Astrocyte (in vitro differentiated cells and primary cell): ENCODE measurements around the gene BASP1. TPM values are rescaled to one million over a fixed set of nuclear protein-coding genes. Genes with fewer than 3 reads are reported as not detected.

Experiments
- DNase-seq: peaks from one replicate; pipeline ENCODE4 v3.0.0-alpha.2; 2010; ENCODE audit warnings: low read depth
- FAIRE-seq: peaks from 2 replicates; lab custom pipeline; 2011; peaks lifted over from hg19 to GRCh38; lab: Jason Lieb, UNC
- H2AFZ ChIP-seq: 2 replicates; pipeline ENCODE4 v1.6.0; 2012; ENCODE audit warnings: low read depth, low read length, inconsistent platforms
- H3K27ac ChIP-seq: 2 replicates; pipeline ENCODE4 v1.5.1; 2011; ENCODE audit warnings: low read depth, low read length, inconsistent platforms
- H3K27me3 ChIP-seq: 2 replicates; pipeline ENCODE4 v1.6.0; 2011; ENCODE audit warnings: low read length, inconsistent platforms; ENCODE audit not compliant: insufficient read depth
- H3K36me3 ChIP-seq: 2 replicates; pipeline ENCODE4 v1.5.1; 2011; ENCODE audit warnings: low read length, inconsistent platforms; ENCODE audit not compliant: insufficient read depth
- H3K4me1 ChIP-seq: 2 replicates; pipeline ENCODE4 v1.5.1; 2011; ENCODE audit warnings: low read length, inconsistent platforms; ENCODE audit not compliant: insufficient read depth
- H3K4me2 ChIP-seq: 2 replicates; pipeline ENCODE4 v1.6.0; 2012; ENCODE audit warnings: low read length, inconsistent platforms
- H3K4me3 ChIP-seq: 2 replicates; pipeline ENCODE4 v1.5.1; 2011; ENCODE audit warnings: low read depth, mild to moderate bottlenecking, low read length, inconsistent platforms; ENCODE audit not compliant: insufficient read depth
- H3K79me2 ChIP-seq: 2 replicates; pipeline ENCODE4 v1.6.0; 2012; ENCODE audit warnings: mild to moderate bottlenecking, low read length, inconsistent platforms; ENCODE audit not compliant: insufficient read depth
- H3K9ac ChIP-seq: 2 replicates; pipeline ENCODE4 v1.6.0; 2012; ENCODE audit warnings: mild to moderate bottlenecking, low read length, inconsistent platforms
- H3K9me3 ChIP-seq: 2 replicates; pipeline ENCODE4 v1.5.1; 2012; ENCODE audit warnings: low read depth, mild to moderate bottlenecking, low read length, inconsistent platforms; ENCODE audit not compliant: insufficient read depth
- H4K20me1 ChIP-seq: 2 replicates; pipeline ENCODE4 v1.6.0; 2012; ENCODE audit warnings: low read length, inconsistent platforms; ENCODE audit not compliant: insufficient read depth
- H3K27ac Mint-ChIP-seq: one replicate; pipeline ENCODE4 v1.8.0; 2021; ENCODE audit warnings: mild to moderate bottlenecking, mixed read lengths; ENCODE audit not compliant: unreplicated experiment
- H3K27me3 Mint-ChIP-seq: one replicate; pipeline ENCODE4 v1.8.0; 2021; ENCODE audit warnings: low read depth, mixed read lengths; ENCODE audit not compliant: unreplicated experiment
- H3K36me3 Mint-ChIP-seq: one replicate; pipeline ENCODE4 v1.8.0; 2021; ENCODE audit warnings: low read depth, mixed read lengths; ENCODE audit not compliant: unreplicated experiment
- H3K4me1 Mint-ChIP-seq: one replicate; pipeline ENCODE4 v1.8.0; 2021; ENCODE audit warnings: low read depth, mixed read lengths; ENCODE audit not compliant: unreplicated experiment
- H3K4me3 Mint-ChIP-seq: one replicate; pipeline ENCODE4 v1.8.0; 2021; ENCODE audit warnings: mild to moderate bottlenecking, moderate library complexity, mixed read lengths; ENCODE audit not compliant: unreplicated experiment
- H3K9me3 Mint-ChIP-seq: one replicate; pipeline ENCODE4 v1.8.0; 2021; ENCODE audit warnings: mild to moderate bottlenecking, mixed read lengths; ENCODE audit not compliant: unreplicated experiment
- CTCF ChIP-seq: IDR thresholded peaks from 2 replicates; pipeline ENCODE4 v1.5.1; 2011; ENCODE audit warnings: low read depth, mild to moderate bottlenecking, inconsistent platforms, low read length, moderate library complexity; ENCODE audit not compliant: insufficient read depth
- EZH2 ChIP-seq: IDR thresholded peaks from 2 replicates; pipeline ENCODE4 v1.6.1; 2012; ENCODE audit warnings: mild to moderate bottlenecking, low read length, inconsistent platforms; ENCODE audit not compliant: insufficient read depth
- total RNA-seq: library from RNA; stranded (reverse); gene quantifications from 2 replicates; pipeline ENCODE4 v1.2.1, GENCODE V29; 2021

The BASP1 gene
- total RNA-seq, 1 donor from 2014 or later: 273 TPM

- Histone ChIP-seq H3K4me1 (no peaks in the 10 kb centered on the region), H3K36me3 (no peaks in the 10 kb centered on the region), H3K9me3 (no peaks in the 10 kb centered on the region), H3K4me3 (no peak overlapping the region), H3K4me2 (no peak overlapping the region), H3K27ac (no peak overlapping the region), H3K9ac (no peak overlapping the region), H2AFZ (no peak overlapping the region), H4K20me1 (no peaks in the 10 kb centered on the region), H3K79me2 (no peaks in the 10 kb centered on the region), H3K27me3 (no peaks in the 10 kb centered on the region)
- Mint-ChIP-seq H3K36me3 (no peaks in the 10 kb centered on the region), H3K9me3 (no peaks in the 10 kb centered on the region), H3K4me3 (no peak overlapping the region), H3K27ac (no peak overlapping the region), H3K27me3 (peaks cover 2% of the 10 kb centered on the region), H3K4me1 (peaks cover 3% of the 10 kb centered on the region)
- FAIRE-seq (no peak), DNase-seq (no peak)
- TF ChIP-seq CTCF (no peak), EZH2 (no peak)
Measured at GRCh38 chr5:17204133-17204489, 13.3 kb upstream of the BASP1 start.

GRCh38 chr5:17206021-17206420 is 11.4 kb upstream of the BASP1 start:
- no peaks in the 10 kb centered on the region for H3K27me3 ChIP-seq
- peaks cover 2% of the 10 kb centered on the region for H3K27me3 Mint-ChIP-seq
- no peak for DNase-seq
- H3K4me3 ChIP-seq: no peak overlapping the region
- H3K4me1 Mint-ChIP-seq: peaks cover 3% of the 10 kb centered on the region
- H3K27ac ChIP-seq: no peak overlapping the region
- TF ChIP-seq CTCF (no peak), EZH2 (no peak)
- H3K9me3 Mint-ChIP-seq: no peaks in the 10 kb centered on the region
- H3K9me3 ChIP-seq: no peaks in the 10 kb centered on the region
- H2AFZ ChIP-seq: no peak overlapping the region
- FAIRE-seq: no peak
- H3K9ac ChIP-seq: no peak overlapping the region
- no peaks in the 10 kb centered on the region for H3K79me2 ChIP-seq
- no peak overlapping the region for H3K4me2 ChIP-seq
- H3K36me3 Mint-ChIP-seq: peaks cover 7% of the 10 kb centered on the region
- H3K4me1 ChIP-seq: no peaks in the 10 kb centered on the region
- no peak overlapping the region for H3K4me3 Mint-ChIP-seq
- H3K36me3 ChIP-seq: no peaks in the 10 kb centered on the region
- no peak overlapping the region for H3K27ac Mint-ChIP-seq
- no peaks in the 10 kb centered on the region for H4K20me1 ChIP-seq

GRCh38 chr5:17212191-17212590 is 5.2 kb upstream of the BASP1 start:
- Mint-ChIP-seq H3K4me3 (no peak overlapping the region), H3K27ac (no peak overlapping the region), H3K36me3 (peaks cover 7% of the 10 kb centered on the region), H3K27me3 (no peaks in the 10 kb centered on the region), H3K9me3 (no peaks in the 10 kb centered on the region), H3K4me1 (peaks cover 5% of the 10 kb centered on the region)
- no peak for FAIRE-seq
- no peak overlapping the region for H3K4me3 ChIP-seq
- H4K20me1 ChIP-seq: no peaks in the 10 kb centered on the region
- H3K27me3 ChIP-seq: no peaks in the 10 kb centered on the region
- TF ChIP-seq EZH2 (no peak), CTCF (no peak)
- no peak overlapping the region for H3K27ac ChIP-seq
- H3K4me2 ChIP-seq: no peak overlapping the region
- no peak overlapping the region for H2AFZ ChIP-seq
- no peak overlapping the region for H3K9ac ChIP-seq
- no peak for DNase-seq
- no peaks in the 10 kb centered on the region for H3K36me3 ChIP-seq
- H3K9me3 ChIP-seq: no peaks in the 10 kb centered on the region
- H3K79me2 ChIP-seq: no peaks in the 10 kb centered on the region
- peaks cover 5% of the 10 kb centered on the region for H3K4me1 ChIP-seq
